OCI-LY1 (cell line): ENCODE measurements around the gene ADAMTSL1.

Experiments used
- EZH2 ChIP-seq: fragments of 200-600 bp; sonication (generic), shearing (Covaris generic); IDR thresholded peaks from 2 replicates; pipeline ENCODE4 v1.8.0; 2017; ENCODE audit warnings: borderline replicate concordance, mixed run types, mild to moderate bottlenecking, antibody characterized with exemption, low read length, moderate library complexity, mixed read lengths
- TF ChIP-seq, protein P1 (sequence below): fragments of 200-600 bp; sonication (generic), shearing (Covaris generic); IDR thresholded peaks from 2 replicates; pipeline ENCODE4 v1.5.1; 2017; ENCODE audit warnings: mild to moderate bottlenecking, antibody characterized with exemption, low read length, moderate library complexity, mixed read lengths

- TF ChIP-seq, protein P1, sequence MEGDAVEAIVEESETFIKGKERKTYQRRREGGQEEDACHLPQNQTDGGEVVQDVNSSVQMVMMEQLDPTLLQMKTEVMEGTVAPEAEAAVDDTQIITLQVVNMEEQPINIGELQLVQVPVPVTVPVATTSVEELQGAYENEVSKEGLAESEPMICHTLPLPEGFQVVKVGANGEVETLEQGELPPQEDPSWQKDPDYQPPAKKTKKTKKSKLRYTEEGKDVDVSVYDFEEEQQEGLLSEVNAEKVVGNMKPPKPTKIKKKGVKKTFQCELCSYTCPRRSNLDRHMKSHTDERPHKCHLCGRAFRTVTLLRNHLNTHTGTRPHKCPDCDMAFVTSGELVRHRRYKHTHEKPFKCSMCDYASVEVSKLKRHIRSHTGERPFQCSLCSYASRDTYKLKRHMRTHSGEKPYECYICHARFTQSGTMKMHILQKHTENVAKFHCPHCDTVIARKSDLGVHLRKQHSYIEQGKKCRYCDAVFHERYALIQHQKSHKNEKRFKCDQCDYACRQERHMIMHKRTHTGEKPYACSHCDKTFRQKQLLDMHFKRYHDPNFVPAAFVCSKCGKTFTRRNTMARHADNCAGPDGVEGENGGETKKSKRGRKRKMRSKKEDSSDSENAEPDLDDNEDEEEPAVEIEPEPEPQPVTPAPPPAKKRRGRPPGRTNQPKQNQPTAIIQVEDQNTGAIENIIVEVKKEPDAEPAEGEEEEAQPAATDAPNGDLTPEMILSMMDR: no peak
- TF ChIP-seq EZH2: no peak
Measured at GRCh38 chr9:18428661-18429060, 45.3 kb upstream of the ADAMTSL1 start.
